ENCODE measurements around the gene PKP1.

Gene PKP1

GRCh38 chr1:201266774-201267173, 16.5 kb upstream of the PKP1 start (continued):
- no peak for TF ChIP-seq ARNTL (CRISPR knock-in tag; IDR thresholded peaks at IDR 0.05; ENCODE audit: borderline replicate concordance, low read depth)
- no peak for TF ChIP-seq ISL1 (CRISPR knock-in tag; IDR thresholded peaks at IDR 0.05)
- no peak for TF ChIP-seq ZNF565 (CRISPR knock-in tag; conservative IDR thresholded peaks at IDR 0.05; ENCODE audit: low read depth)
- TF ChIP-seq CSRNP3 (CRISPR knock-in tag; IDR thresholded peaks at IDR 0.05) = no peak

- TF ChIP-seq ZFP3 (CRISPR knock-in tag; IDR thresholded peaks at IDR 0.05) (no peak), ZNF70 (CRISPR knock-in tag; IDR thresholded peaks at IDR 0.05) (peak; percentile 40; the same call in 1 of the 2 replicates)
- ATAC-seq = peak; percentile 51
Measured at GRCh38 chr1:201267481-201268229, 15.7 kb upstream of the PKP1 start.

- TF ChIP-seq ZNF565 (CRISPR knock-in tag; conservative IDR thresholded peaks at IDR 0.05; ENCODE audit: low read depth) (no peak), PATZ1 (CRISPR knock-in tag; IDR thresholded peaks at IDR 0.05; ENCODE audit: borderline replicate concordance) (no peak), ZFP30 (CRISPR knock-in tag; IDR thresholded peaks at IDR 0.05) (0 out of 2 replicates have a peak, but pooled peaks have one; percentile 22), SNAI2 (CRISPR knock-in tag; IDR thresholded peaks at IDR 0.05) (peak; percentile 86; the same call in 1 of the 2 replicates), CSDC2 (CRISPR knock-in tag; IDR thresholded peaks at IDR 0.05) (no peak), RARB (CRISPR knock-in tag; IDR thresholded peaks at IDR 0.05) (no peak), ARNTL (CRISPR knock-in tag; IDR thresholded peaks at IDR 0.05; ENCODE audit: borderline replicate concordance, low read depth) (no peak), POU6F1 (CRISPR knock-in tag; IDR thresholded peaks at IDR 0.05; ENCODE audit: borderline replicate concordance, low read depth) (0 out of 2 replicates have a peak, but pooled peaks have one; percentile 21), TCF4 (CRISPR knock-in tag; IDR thresholded peaks at IDR 0.05; ENCODE audit: borderline replicate concordance) (peak; percentile 96), ZNF70 (CRISPR knock-in tag; IDR thresholded peaks at IDR 0.05) (peak; percentile 25; the same call in 1 of the 2 replicates), ESRRG (CRISPR knock-in tag; IDR thresholded peaks at IDR 0.05) (no peak), TSHZ2 (CRISPR knock-in tag; IDR thresholded peaks at IDR 0.05) (peak; percentile 95)
- peak; percentile 85 for ATAC-seq
Measured at GRCh38 chr1:201268604-201269151, 14.6 kb upstream of the PKP1 start.

GRCh38 chr1:201269281-201269680, 14.0 kb upstream of the PKP1 start:
- no peak for ATAC-seq
- TF ChIP-seq OSR1 (CRISPR knock-in tag; IDR thresholded peaks at IDR 0.05) (no peak), TOX (CRISPR knock-in tag; IDR thresholded peaks at IDR 0.05; ENCODE audit: borderline replicate concordance) (no peak), TCF4 (CRISPR knock-in tag; IDR thresholded peaks at IDR 0.05; ENCODE audit: borderline replicate concordance) (no peak), GLIS3 (CRISPR knock-in tag; IDR thresholded peaks at IDR 0.05) (no peak), RARB (CRISPR knock-in tag; IDR thresholded peaks at IDR 0.05) (no peak), POU6F1 (CRISPR knock-in tag; IDR thresholded peaks at IDR 0.05; ENCODE audit: borderline replicate concordance, low read depth) (no peak), ISL1 (CRISPR knock-in tag; IDR thresholded peaks at IDR 0.05) (no peak), ZNF70 (CRISPR knock-in tag; IDR thresholded peaks at IDR 0.05) (no peak), ZNF8 (CRISPR knock-in tag; IDR thresholded peaks at IDR 0.05) (no peak), TSHZ2 (CRISPR knock-in tag; IDR thresholded peaks at IDR 0.05) (no peak), CSRNP3 (CRISPR knock-in tag; IDR thresholded peaks at IDR 0.05) (no peak), ZFP30 (CRISPR knock-in tag; IDR thresholded peaks at IDR 0.05) (no peak), SNAI2 (CRISPR knock-in tag; IDR thresholded peaks at IDR 0.05) (no peak), ZFP3 (CRISPR knock-in tag; IDR thresholded peaks at IDR 0.05) (no peak)

Data from SK-N-SH treated with all-trans-retinoic acid at 6 μM for 48 hours (cell line).